Left ventricle myocardium inferior (tissue), 1 donor: ENCODE results near the gene OR8D1. TPM values are rescaled to one million over a fixed set of nuclear protein-coding genes. Genes with fewer than 3 reads are reported as not detected.

ENCODE experiments used
- DNase-seq: peaks from one replicate; pipeline ENCODE4 v3.0.0-alpha.2; 2020
- H3K27ac ChIP-seq: fragments of 200-600 bp; replicated peaks from 2 replicates; pipeline ENCODE4 v1.8.0; 2021
- H3K27me3 ChIP-seq: fragments of 200-600 bp; 2 replicates; pipeline ENCODE4 v1.8.0; 2021; ENCODE audit warnings: low read depth
- H3K36me3 ChIP-seq: fragments of 200-600 bp; 2 replicates; pipeline ENCODE4 v1.8.0; 2021
- H3K4me1 ChIP-seq: fragments of 200-600 bp; 2 replicates; pipeline ENCODE4 v1.8.0; 2021
- H3K4me3 ChIP-seq: fragments of 200-600 bp; 2 replicates; pipeline ENCODE4 v1.8.0; 2021; ENCODE audit warnings: mild to moderate bottlenecking, moderate library complexity
- H3K9me3 ChIP-seq: fragments of 200-600 bp; replicated peaks from 2 replicates; pipeline ENCODE4 v1.8.0; 2021
- intact Hi-C: fragments of 100-400 bp; cut with micrococcal nuclease; formaldehyde crosslinking; loops from one replicate; pipeline ENCODE4 v1.11.0; 2022
- total RNA-seq: library from RNA; stranded (reverse); fragmentation: NEBNext Ultra II Directional; extraction: Animal tissue kit (Norgen Biotek cat#: 25700); gene quantifications from one replicate; pipeline ENCODE4 v1.2.1, GENCODE V29; 2021
- TF ChIP-seq, protein P1 (sequence below): fragments of 200-600 bp; IDR thresholded peaks from 2 replicates; pipeline ENCODE4 v1.8.0; 2021; ENCODE audit warnings: antibody characterized with exemption, mild to moderate bottlenecking, borderline replicate concordance
- donor health status: DM: no; HTN: yes; CAD: no; lungs with severe emphysema.

OR8D1 gene
- total RNA-seq, 1 donor from 2014 or later: not detected

GRCh38 chr11:124310721-124311120 is 3.0 kb downstream of the OR8D1 start:
- H3K4me3 ChIP-seq: no peak overlapping the region
- DNase-seq: no peak
- H3K9me3 ChIP-seq: no peaks in the 10 kb centered on the region
- no peaks in the 10 kb centered on the region for H3K36me3 ChIP-seq
- TF ChIP-seq, protein P1, sequence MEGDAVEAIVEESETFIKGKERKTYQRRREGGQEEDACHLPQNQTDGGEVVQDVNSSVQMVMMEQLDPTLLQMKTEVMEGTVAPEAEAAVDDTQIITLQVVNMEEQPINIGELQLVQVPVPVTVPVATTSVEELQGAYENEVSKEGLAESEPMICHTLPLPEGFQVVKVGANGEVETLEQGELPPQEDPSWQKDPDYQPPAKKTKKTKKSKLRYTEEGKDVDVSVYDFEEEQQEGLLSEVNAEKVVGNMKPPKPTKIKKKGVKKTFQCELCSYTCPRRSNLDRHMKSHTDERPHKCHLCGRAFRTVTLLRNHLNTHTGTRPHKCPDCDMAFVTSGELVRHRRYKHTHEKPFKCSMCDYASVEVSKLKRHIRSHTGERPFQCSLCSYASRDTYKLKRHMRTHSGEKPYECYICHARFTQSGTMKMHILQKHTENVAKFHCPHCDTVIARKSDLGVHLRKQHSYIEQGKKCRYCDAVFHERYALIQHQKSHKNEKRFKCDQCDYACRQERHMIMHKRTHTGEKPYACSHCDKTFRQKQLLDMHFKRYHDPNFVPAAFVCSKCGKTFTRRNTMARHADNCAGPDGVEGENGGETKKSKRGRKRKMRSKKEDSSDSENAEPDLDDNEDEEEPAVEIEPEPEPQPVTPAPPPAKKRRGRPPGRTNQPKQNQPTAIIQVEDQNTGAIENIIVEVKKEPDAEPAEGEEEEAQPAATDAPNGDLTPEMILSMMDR: no peak
- intact Hi-C loops: no loop called here
- no peaks in the 10 kb centered on the region for H3K27me3 ChIP-seq
- H3K27ac ChIP-seq: no peak overlapping the region
- no peaks in the 10 kb centered on the region for H3K4me1 ChIP-seq

GRCh38 chr11:124307093-124307492 is 6.7 kb downstream of the OR8D1 start:
- Histone ChIP-seq H3K27me3 (no peaks in the 10 kb centered on the region), H3K4me1 (no peaks in the 10 kb centered on the region), H3K27ac (no peak overlapping the region), H3K9me3 (no peaks in the 10 kb centered on the region), H3K4me3 (no peak overlapping the region), H3K36me3 (no peaks in the 10 kb centered on the region)
- TF ChIP-seq, protein P1: no peak
- intact Hi-C loops: no loop called here
- no peak for DNase-seq

DNA sequence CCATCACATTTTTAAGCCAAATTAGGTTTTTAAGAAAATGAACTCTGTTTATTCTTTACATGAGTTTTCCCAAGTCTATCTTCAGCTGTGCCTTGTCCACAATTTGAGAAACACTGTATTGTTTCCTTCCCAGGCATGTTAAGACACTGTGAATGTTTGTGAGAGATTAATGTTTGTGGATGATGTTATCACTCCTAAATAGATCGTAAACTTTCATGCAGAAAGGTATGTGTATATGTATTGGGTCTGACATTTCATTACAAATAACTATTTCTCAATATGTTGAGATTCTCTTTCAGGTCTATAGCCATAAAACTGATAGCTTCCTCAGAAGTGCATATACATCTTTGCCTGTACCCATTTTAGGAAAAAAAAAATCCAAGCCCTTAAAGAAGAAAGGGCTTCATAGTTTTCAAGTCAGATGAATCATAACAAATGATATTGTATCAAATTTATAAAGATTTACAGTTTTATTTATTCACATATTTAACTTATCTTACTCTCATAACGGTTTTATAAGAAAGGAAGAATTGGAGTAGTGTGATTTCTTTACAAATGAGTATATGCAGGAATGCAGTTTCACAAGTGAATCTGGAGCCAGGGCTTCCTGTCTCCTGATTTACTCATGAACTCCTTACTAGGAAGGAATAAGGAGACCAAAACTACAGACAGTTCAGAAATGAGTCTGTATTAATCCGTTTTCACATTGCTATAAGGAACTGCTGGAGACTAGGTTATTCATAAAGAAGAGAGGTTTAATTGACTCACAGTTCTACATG is 11.2 kb downstream of the OR8D1 start:
- Histone ChIP-seq H3K27me3 (no peaks in the 10 kb centered on the region), H3K9me3 (no peaks in the 10 kb centered on the region), H3K4me3 (no peak overlapping the region), H3K27ac (no peak overlapping the region), H3K36me3 (no peaks in the 10 kb centered on the region), H3K4me1 (no peaks in the 10 kb centered on the region)
- intact Hi-C loops: no loop called here
- TF ChIP-seq, protein P1: no peak
- no peak for DNase-seq

DNA sequence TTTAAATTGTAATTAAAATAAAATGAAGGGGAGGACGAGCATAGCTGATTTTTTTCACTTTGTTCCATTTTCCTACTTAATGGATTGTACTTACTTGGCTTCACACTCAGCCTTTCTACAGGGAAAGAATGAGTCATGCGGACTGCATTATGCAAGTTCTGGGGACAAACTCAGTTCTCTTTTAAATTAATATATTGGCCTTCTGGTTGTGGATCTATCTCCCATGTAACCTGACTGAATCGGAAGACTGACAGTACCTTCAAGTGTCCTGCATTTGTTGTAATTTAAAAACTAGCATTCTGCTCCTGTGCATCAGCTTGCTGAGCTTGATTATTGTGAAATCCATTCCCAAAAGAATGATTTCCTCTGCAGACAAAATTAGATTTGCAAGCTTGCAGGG is 12.2 kb downstream of the OR8D1 start:
- no peak overlapping the region for H3K27ac ChIP-seq
- no peaks in the 10 kb centered on the region for H3K4me1 ChIP-seq
- H3K4me3 ChIP-seq: no peak overlapping the region
- intact Hi-C loops: no loop called here
- TF ChIP-seq, protein P1: no peak
- no peaks in the 10 kb centered on the region for H3K36me3 ChIP-seq
- DNase-seq: no peak
- no peaks in the 10 kb centered on the region for H3K27me3 ChIP-seq
- no peaks in the 10 kb centered on the region for H3K9me3 ChIP-seq

DNA sequence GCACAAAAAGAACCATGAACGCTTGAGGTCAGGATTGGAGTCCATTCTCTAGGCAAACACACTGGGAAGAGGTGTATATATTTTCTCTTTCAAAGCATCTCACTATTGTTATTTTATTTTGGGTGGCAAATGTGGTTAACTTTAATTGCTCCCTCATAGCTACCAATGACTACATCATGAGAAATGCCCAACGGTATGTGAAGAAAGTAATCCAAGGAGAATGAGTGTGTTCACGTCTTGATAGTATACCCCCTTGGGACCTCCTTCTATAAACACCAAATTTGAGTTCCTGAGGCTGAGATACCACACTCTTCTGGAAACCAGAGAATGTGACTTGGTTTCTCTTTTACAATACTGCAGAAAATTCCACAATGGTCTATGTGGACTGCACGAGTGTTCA is 15.8 kb downstream of the OR8D1 start:
- no peak overlapping the region for H3K27ac ChIP-seq
- H3K4me1 ChIP-seq: no peaks in the 10 kb centered on the region
- H3K36me3 ChIP-seq: no peaks in the 10 kb centered on the region
- DNase-seq: no peak
- TF ChIP-seq, protein P1: no peak
- H3K9me3 ChIP-seq: no peaks in the 10 kb centered on the region
- no peaks in the 10 kb centered on the region for H3K27me3 ChIP-seq
- intact Hi-C loops: no loop called here
- H3K4me3 ChIP-seq: no peak overlapping the region
